Activated CD4-positive, alpha-beta T cell treated with anti-CD3 and anti-CD28 coated beads for 36 hours (primary cell): ENCODE results near the gene PXK. TPM values are rescaled to one million over a fixed set of nuclear protein-coding genes. Genes with fewer than 3 reads are reported as not detected.
A peak's percentile ranks its signal among the peaks of the same experiment; 100 is the strongest.

Source experiments
- ATAC-seq: fragments of 200-7000 bp; cut with Tn5 transposase; one replicate; pipeline ENCODE4 v1.10.0; 2021; ENCODE audit warnings: mild to moderate bottlenecking, moderate library complexity
- CTCF ChIA-PET: fragments of 350-600 bp; sonication (Branson Sonifier 250); formaldehyde crosslinking; loops from one replicate; lab custom pipeline; 2021; ENCODE audit warnings: antibody characterized with exemption; lab: Charles Lee
- POLR2A ChIA-PET: fragments of 350-600 bp; sonication (Branson Sonifier 250); formaldehyde crosslinking; loops from one replicate; lab custom pipeline; 2021; ENCODE audit warnings: antibody characterized with exemption, inconsistent platforms; lab: Charles Lee
- DNase-seq: peaks from one replicate; pipeline ENCODE4 v3.0.0-alpha.2; 2020
- H3K27ac Mint-ChIP-seq: one replicate; pipeline ENCODE4 v1.8.0; 2021; ENCODE audit warnings: mixed read lengths
- H3K27me3 Mint-ChIP-seq: one replicate; pipeline ENCODE4 v1.8.0; 2021; ENCODE audit warnings: mixed read lengths
- H3K36me3 Mint-ChIP-seq: one replicate; pipeline ENCODE4 v1.8.0; 2021; ENCODE audit warnings: low read depth, mixed read lengths
- H3K4me1 Mint-ChIP-seq: one replicate; pipeline ENCODE4 v1.8.0; 2021; ENCODE audit warnings: mixed read lengths
- H3K4me3 Mint-ChIP-seq: one replicate; pipeline ENCODE4 v1.8.0; 2021; ENCODE audit warnings: mild to moderate bottlenecking, moderate library complexity, mixed read lengths
- H3K9me3 Mint-ChIP-seq: one replicate; pipeline ENCODE4 v1.8.0; 2021; ENCODE audit warnings: low read depth, mixed read lengths
- intact Hi-C, 2 experiments: fragments of 100-400 bp; cut with DNase I in 1 of 2; cut with micrococcal nuclease in 1 of 2; formaldehyde crosslinking; loops; one replicate each; pipeline versions ENCODE4 v1.14.2 to v1.15.1; 2022 to 2024; cut with DNase I, micrococcal nuclease
- total RNA-seq, 2 experiments: library from RNA; stranded (reverse); gene quantifications; one replicate each; pipeline ENCODE4 v1.2.3, GENCODE V29; 2021

PXK gene
- total RNA-seq, 2 experiments from 2014 or later: 35.2 to 50.7 TPM

- intact Hi-C loops: loop anchor here (1.0 to 5.0 kb wide), 7 partner anchors 7 to 166 kb away; partner anchors contain the start of genes HTD2 (in 2 of the 2), KCTD6 (in 2 of the 2), RPP14 (in 2 of the 2) and PDHB (in 1 of the 2)
- peak overlapping the region; percentile 25 for H3K27ac Mint-ChIP-seq
- no peaks in the 10 kb centered on the region for H3K27me3 Mint-ChIP-seq
- POLR2A ChIA-PET: no interaction called here
- H3K4me1 Mint-ChIP-seq: peaks cover 14% of the 10 kb centered on the region
- no peaks in the 10 kb centered on the region for H3K36me3 Mint-ChIP-seq
- ATAC-seq: peak; percentile 3
- H3K9me3 Mint-ChIP-seq: no peaks in the 10 kb centered on the region
- DNase-seq: no peak
- H3K4me3 Mint-ChIP-seq: no peak overlapping the region
- CTCF ChIA-PET: interaction anchor here (0.6 to 1.6 kb wide), 20 partner anchors 9 to 505 kb away, joined by 3 to 13 read pairs (median 4); partner anchors contain the start of genes HTD2, PDHB and RPP14
These were observed 131.2 kb downstream of the PXK start for GRCh38 chr3:58463942-58464271.

GRCh38 chr3:58464866-58465265 lies 132.2 kb downstream of the PXK start:
- ChIA-PET POLR2A (interaction anchor here (0.8 kb wide), 1 partner anchor 174 kb away, joined by 3 read pairs; no protein-coding TSS in a partner anchor), CTCF (interaction anchor here (1.2 to 1.6 kb wide), 4 partner anchors 12 to 106 kb away, joined by 3 to 5 read pairs (median 4); no protein-coding TSS in a partner anchor)
- peaks cover 14% of the 10 kb centered on the region for H3K4me1 Mint-ChIP-seq
- no peaks in the 10 kb centered on the region for H3K9me3 Mint-ChIP-seq
- H3K27ac Mint-ChIP-seq: no peak overlapping the region
- intact Hi-C loops: loop anchor here in 1 of 2 experiments (5.0 kb wide), 1 partner anchor 158 kb away; the partner anchor contains the start of genes HTD2 and RPP14
- no peaks in the 10 kb centered on the region for H3K27me3 Mint-ChIP-seq
- H3K4me3 Mint-ChIP-seq: no peak overlapping the region
- peak; percentile 71 for ATAC-seq
- peak; percentile 53 for DNase-seq
- H3K36me3 Mint-ChIP-seq: no peaks in the 10 kb centered on the region

- ChIA-PET CTCF (interaction anchor here (0.7 to 1.4 kb wide), 3 partner anchors 25 to 161 kb away, joined by 3 to 8 read pairs (median 4); partner anchors contain the start of genes HTD2, KCTD6 and RPP14), POLR2A (no interaction called here)
- H3K9me3 Mint-ChIP-seq: no peaks in the 10 kb centered on the region
- H3K4me3 Mint-ChIP-seq: no peak overlapping the region
- no peak overlapping the region for H3K27ac Mint-ChIP-seq
- peaks cover 29% of the 10 kb centered on the region for H3K4me1 Mint-ChIP-seq
- no peaks in the 10 kb centered on the region for H3K27me3 Mint-ChIP-seq
- no peaks in the 10 kb centered on the region for H3K36me3 Mint-ChIP-seq
- ATAC-seq (no peak), DNase-seq (no peak)
- intact Hi-C loops: no loop called here
These were observed 134.3 kb downstream of the PXK start for GRCh38 chr3:58466899-58467563.

GRCh38 chr3:58469096-58469495 lies 136.4 kb downstream of the PXK start:
- ATAC-seq (no peak), DNase-seq (no peak)
- peaks cover 27% of the 10 kb centered on the region for H3K4me1 Mint-ChIP-seq
- H3K4me3 Mint-ChIP-seq: no peak overlapping the region
- H3K27ac Mint-ChIP-seq: no peak overlapping the region
- H3K9me3 Mint-ChIP-seq: no peaks in the 10 kb centered on the region
- peaks cover 2% of the 10 kb centered on the region for H3K27me3 Mint-ChIP-seq
- no peaks in the 10 kb centered on the region for H3K36me3 Mint-ChIP-seq
- POLR2A ChIA-PET: no interaction called here
- CTCF ChIA-PET: interaction anchor here (1.4 kb wide), 1 partner anchor 22 kb away, joined by 4 read pairs; no protein-coding TSS in a partner anchor
- intact Hi-C loops: no loop called here

GRCh38 chr3:58470363-58471024 lies 137.8 kb downstream of the PXK start:
- CTCF ChIA-PET: interaction anchor here (0.7 to 1.7 kb wide), 4 partner anchors 17 to 497 kb away, joined by 3 to 10 read pairs (median 3); no protein-coding TSS in a partner anchor
- H3K4me3 Mint-ChIP-seq: no peak overlapping the region
- H3K9me3 Mint-ChIP-seq: no peaks in the 10 kb centered on the region
- no peak for ATAC-seq
- H3K4me1 Mint-ChIP-seq: peaks cover 32% of the 10 kb centered on the region
- no peak for DNase-seq
- H3K36me3 Mint-ChIP-seq: no peaks in the 10 kb centered on the region
- H3K27me3 Mint-ChIP-seq: peaks cover 2% of the 10 kb centered on the region
- H3K27ac Mint-ChIP-seq: peak overlapping the region; percentile 71
- intact Hi-C loops: loop anchor here (1.0 kb wide), 5 partner anchors 7 to 164 kb away; partner anchors contain the start of genes HTD2 (in 1 of the 2), PDHB (in 1 of the 2) and RPP14 (in 1 of the 2)
- POLR2A ChIA-PET: interaction anchor here (0.6 to 1.6 kb wide), 2 partner anchors 38 to 703 kb away, joined by 4 to 5 read pairs; no protein-coding TSS in a partner anchor

GRCh38 chr3:58471025-58471887 lies 138.6 kb downstream of the PXK start:
- peaks cover 32% of the 10 kb centered on the region for H3K4me1 Mint-ChIP-seq

GRCh38 chr3:58473275-58473674 lies 140.6 kb downstream of the PXK start:
- DNase-seq: no peak
- H3K9me3 Mint-ChIP-seq: no peaks in the 10 kb centered on the region
- intact Hi-C loops: no loop called here
- H3K27ac Mint-ChIP-seq: no peak overlapping the region
- no peak overlapping the region for H3K4me3 Mint-ChIP-seq
- POLR2A ChIA-PET: no interaction called here
- H3K27me3 Mint-ChIP-seq: peaks cover 2% of the 10 kb centered on the region
- no peaks in the 10 kb centered on the region for H3K36me3 Mint-ChIP-seq
- no peak for ATAC-seq
- CTCF ChIA-PET: interaction anchor here (0.8 to 1.5 kb wide), 2 partner anchors 10 to 18 kb away, joined by 3 to 12 read pairs; partner anchors contain the start of gene KCTD6
- peaks cover 32% of the 10 kb centered on the region for H3K4me1 Mint-ChIP-seq

More at GRCh38 chr3:58471025-58471887, 138.6 kb downstream of the PXK start:
- intact Hi-C loops: loop anchor here (1.0 kb wide), 5 partner anchors 8 to 165 kb away; partner anchors contain the start of genes HTD2 (in 1 of the 2), PDHB (in 1 of the 2) and RPP14 (in 1 of the 2)
- peaks cover 2% of the 10 kb centered on the region for H3K27me3 Mint-ChIP-seq
- H3K9me3 Mint-ChIP-seq: no peaks in the 10 kb centered on the region
- peak overlapping the region; percentile 73 for H3K27ac Mint-ChIP-seq
- ATAC-seq: peak; percentile 96
- no peak overlapping the region for H3K4me3 Mint-ChIP-seq
- ChIA-PET POLR2A (interaction anchor here (0.6 to 1.6 kb wide), 4 partner anchors 38 to 986 kb away, joined by 3 to 5 read pairs (median 4); no protein-coding TSS in a partner anchor), CTCF (interaction anchor here (0.7 to 1.7 kb wide), 10 partner anchors 14 to 802 kb away, joined by 3 to 11 read pairs (median 3); partner anchors contain the start of genes HTD2, KCTD6 and RPP14)
- peak; percentile 82 for DNase-seq
- no peaks in the 10 kb centered on the region for H3K36me3 Mint-ChIP-seq

- Mint-ChIP-seq H3K27ac (no peak overlapping the region), H3K4me3 (no peak overlapping the region), H3K4me1 (peaks cover 32% of the 10 kb centered on the region), H3K9me3 (peaks cover 2% of the 10 kb centered on the region), H3K27me3 (peaks cover 2% of the 10 kb centered on the region), H3K36me3 (no peaks in the 10 kb centered on the region)
- ATAC-seq (no peak), DNase-seq (no peak)
- POLR2A ChIA-PET: no interaction called here
- CTCF ChIA-PET: interaction anchor here (1.5 kb wide), 1 partner anchor 17 kb away, joined by 12 read pairs; the partner anchor contains the start of gene KCTD6
- intact Hi-C loops: no loop called here
These were observed 141.7 kb downstream of the PXK start for GRCh38 chr3:58474348-58474911.

- Mint-ChIP-seq H3K27me3 (peaks cover 2% of the 10 kb centered on the region), H3K4me1 (peaks cover 32% of the 10 kb centered on the region), H3K36me3 (no peaks in the 10 kb centered on the region), H3K9me3 (peaks cover 2% of the 10 kb centered on the region), H3K27ac (no peak overlapping the region), H3K4me3 (no peak overlapping the region)
- DNase-seq (no peak), ATAC-seq (no peak)
- POLR2A ChIA-PET: interaction anchor here (0.7 kb wide), 1 partner anchor 36 kb away, joined by 4 read pairs; no protein-coding TSS in a partner anchor
- CTCF ChIA-PET: interaction anchor here (0.6 to 1.3 kb wide), 2 partner anchors 17 to 146 kb away, joined by 3 to 4 read pairs; partner anchors contain the start of gene KCTD6
- intact Hi-C loops: no loop called here
These were observed 142.4 kb downstream of the PXK start for GRCh38 chr3:58474967-58475578.
